Activated CD8-positive, alpha-beta memory T cell treated with anti-CD3 and anti-CD28 coated beads, Interleukin-2, amount 50 U/mL, for 1 hour (primary cell): ENCODE data around the gene COPG1.
"Not testable (repeated sequence)": the region's sequence is repeated elsewhere in the genome, so short reads cannot be mapped to it uniquely, and the experiment has no call there.

ENCODE experiments used
- DNase-seq: peaks from one replicate; pipeline ENCODE4 v3.0.0-alpha.2; 2020; ENCODE audit errors: extremely low read depth

The COPG1 gene

DNA sequence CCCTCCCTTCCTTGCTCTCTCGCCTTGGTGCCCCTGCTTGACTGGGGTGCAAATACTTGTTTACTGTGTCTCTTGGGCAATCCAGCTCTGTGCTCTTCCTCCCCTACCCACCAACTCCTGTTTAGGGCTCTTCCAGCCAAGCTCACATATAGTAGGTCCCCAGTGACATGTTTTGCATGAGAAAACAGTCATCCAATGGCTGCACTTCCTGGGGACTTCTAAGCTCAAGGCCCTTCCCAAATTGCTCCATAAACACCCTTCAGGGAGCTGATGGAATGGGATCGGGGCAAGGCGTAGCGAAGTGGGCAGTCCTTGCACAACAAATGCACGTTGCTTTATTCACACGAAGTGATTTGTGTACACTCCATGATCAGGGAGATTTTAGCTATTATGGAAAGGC, 9.4 kb upstream of the COPG1 start:
- DNase-seq, result no peak

DNA sequence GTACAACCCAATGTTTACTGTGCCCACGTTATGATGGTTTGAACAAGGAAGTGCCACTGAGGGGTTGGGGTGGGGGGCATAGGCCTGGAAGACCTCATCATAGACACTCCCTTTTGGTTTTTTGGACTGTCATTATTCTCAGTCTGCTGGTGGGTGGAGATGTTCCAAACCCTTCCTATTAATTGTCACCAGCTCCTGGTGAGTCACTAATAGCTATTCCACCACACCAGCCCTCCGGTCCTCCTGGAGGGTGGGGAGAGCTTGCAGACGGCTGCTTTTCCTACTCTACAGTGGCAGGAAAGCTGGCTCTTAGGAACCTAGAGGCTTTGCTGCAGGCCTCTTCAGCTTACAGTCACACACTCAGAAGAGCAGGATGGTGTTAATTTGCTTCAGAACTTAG, 9.0 kb upstream of the COPG1 start:
- no peak for DNase-seq

DNA sequence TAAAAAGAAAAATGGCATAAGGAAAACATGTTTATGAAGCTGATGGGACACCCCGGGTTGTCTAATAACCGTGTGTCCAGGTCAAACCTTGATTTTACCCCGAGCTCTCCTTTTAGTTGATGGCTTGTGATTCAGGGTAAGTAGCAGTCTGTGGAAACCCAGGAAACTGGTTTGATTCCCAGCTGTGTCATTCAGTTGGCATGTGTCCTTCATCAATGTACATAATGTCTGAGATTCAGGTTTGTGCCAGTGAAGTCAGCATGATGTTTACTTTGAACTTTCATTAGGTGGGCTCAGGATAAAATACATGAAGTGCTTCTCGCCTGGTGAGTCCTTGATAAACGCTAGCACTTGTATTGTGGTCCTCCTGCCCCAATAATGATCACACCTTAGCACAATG, 4.3 kb upstream of the COPG1 start:
- DNase-seq, result no peak

DNA sequence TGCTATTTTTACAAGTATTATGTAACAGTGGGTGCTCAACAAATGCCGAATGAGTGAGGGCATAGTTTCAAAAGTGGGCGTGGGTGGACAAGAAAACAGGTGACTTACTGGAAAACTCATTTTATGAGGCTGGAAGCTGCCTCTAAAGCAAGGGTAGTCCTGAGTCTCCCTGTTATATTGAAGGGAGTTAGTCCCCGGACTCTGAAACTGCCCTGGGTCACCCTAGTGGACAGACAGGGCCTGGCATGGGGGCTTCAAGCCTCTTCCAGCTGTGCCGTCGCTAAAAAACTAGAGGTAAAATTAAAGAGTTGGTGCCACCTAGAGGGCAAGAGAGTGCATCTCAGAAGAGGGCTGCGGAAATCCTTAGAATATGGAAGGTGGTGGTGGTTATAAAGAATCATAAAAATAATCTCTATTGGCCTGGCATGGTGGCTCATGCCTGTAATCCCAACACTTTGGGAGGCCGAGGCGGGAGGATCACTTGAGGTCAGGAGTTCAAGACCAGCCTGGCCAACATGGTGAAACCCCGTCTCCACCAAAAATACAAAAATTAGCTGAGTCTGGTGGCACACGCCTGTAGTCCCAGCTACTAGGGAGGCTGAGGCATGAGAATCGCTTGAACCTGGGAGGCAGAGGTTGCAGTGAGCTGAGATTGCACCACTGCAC, 3.6 kb upstream of the COPG1 start:
- peak; percentile 38 for DNase-seq

DNA sequence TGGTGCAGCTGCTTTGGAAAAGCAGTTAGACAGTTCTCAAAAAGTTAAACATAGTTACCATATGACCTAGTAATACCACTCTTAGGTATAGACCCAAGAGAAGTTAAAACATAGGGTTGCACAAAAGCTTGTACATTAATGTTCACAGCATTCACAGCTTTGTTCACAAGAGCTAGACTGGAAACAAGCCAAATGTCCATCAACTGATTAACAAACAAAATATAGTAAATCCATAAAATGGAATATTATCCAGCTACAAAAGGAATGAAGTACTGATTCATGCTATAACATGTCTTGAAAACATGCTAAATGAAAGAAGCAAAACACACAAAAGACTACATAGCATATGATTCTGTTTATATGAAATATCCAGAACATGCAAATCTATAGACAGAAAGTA, 2.8 kb upstream of the COPG1 start:
- no peak for DNase-seq

DNA sequence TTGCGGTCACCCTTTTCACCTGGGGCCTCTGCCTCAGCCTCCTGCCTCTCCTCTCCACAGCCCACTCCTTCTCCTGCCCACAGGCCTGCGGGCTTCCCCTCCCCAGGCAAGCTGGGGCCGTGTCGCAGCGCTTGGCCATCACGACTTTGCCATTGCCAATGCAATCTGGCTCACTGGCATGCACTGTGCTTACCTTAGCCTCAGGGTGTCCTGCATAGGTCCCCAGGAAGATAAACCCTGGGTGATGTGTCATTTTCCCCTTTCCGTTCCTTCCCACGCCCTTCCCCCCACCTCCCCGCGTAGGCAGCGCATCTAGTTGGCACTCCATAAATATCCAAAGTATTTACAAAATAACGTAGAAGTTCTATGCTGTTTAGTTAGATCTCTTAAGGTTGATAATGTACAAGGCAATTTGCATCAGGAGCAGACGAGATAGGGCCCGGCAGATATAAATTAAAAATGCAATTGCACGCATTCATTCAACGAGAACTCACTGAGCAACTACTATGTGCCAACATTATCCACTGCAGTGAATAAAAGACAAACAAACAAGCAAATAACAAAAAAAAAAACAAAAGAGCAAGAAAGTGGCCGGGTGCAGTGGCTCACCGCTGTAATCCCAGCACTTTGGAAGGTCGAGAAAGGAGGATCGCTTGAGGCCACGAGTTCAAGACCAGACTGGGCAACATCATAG, 973 bp upstream of the COPG1 start:
- no peak for DNase-seq

DNA sequence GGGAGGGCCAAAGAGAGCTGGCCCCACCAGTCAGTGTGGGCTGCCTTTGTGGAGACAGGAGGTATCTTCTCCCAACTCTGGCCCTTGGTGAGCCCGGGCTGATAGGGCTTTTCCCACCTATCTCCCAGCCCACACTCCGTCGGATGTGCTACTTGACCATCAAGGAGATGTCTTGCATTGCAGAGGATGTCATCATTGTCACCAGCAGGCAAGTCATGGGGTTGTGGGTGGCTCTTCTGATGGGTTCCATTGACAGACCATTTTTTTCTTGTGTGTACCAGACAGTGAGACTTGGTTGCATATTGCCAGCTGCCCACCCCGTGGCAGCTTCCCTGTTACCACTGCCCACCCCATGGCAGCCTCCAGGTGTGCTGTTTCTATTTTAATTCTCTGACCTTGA, 3.3 kb downstream of the COPG1 start:
- no peak for DNase-seq

DNA sequence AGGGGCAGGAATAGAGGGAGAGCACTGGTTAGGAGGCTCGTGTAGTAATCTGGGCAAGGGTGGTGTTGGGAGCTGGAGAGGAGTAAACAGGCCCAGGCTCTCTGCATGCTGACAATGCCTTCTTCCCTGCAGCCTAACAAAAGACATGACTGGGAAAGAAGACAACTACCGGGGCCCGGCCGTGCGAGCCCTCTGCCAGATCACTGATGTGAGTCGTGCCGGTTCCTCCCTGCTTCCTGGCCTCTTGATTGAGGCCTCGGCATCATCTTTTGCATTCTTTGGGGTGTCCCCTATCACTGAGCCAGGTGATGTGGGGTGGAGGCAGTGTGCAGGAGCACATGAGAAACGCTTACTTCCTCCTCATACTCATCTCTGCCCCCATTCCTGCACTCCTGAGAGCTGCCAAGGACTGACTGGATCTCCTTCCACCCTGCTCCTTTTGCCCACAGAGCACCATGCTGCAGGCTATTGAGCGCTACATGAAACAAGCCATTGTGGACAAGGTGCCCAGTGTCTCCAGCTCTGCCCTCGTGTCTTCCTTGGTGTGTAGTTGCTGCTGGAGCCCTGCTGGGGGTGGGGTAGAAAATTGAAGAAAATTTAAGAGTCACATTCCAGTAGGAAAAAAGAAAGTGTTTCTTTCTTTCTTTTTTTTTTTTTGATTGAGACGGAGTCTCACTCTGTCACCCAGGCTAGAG, 5.3 kb downstream of the COPG1 start:
- DNase-seq, result no peak

DNA sequence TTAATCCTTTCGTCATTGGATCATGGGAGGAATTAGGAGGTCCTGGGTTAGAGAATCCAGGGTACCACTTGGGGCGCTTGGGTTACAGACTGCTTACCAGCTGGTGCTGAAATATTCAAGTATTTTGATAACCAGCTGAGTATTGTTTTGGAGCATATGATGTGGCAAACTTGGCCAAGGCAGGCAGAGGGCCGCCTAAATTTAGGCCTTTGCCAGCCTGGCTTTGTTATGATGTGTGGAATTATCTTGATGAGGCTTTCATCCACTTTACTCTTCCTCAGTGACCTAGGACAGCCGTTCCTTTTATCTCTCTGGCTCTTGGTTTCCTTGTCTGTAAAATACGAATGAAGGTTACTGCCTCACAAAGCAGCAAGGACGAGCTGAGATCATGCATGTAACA, 6.9 kb downstream of the COPG1 start:
- DNase-seq, result no peak

DNA sequence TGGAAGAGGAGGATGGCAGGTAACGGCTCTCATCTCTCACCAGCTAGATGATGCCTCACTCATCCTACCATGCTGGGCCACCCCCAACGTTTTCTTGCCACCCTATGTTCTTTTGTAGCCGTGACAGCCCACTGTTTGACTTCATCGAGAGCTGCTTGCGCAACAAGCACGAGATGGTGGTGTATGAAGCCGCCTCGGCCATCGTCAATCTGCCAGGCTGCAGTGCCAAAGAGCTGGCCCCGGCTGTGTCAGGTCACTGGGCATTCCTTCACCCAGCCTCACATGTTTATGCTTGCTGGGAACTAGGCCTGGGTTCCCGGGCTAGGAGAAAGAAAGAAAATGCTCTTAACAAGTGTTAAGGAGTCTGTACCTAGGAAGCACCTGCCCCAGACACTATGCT, 8.2 kb downstream of the COPG1 start:
- DNase-seq, result no peak

DNA sequence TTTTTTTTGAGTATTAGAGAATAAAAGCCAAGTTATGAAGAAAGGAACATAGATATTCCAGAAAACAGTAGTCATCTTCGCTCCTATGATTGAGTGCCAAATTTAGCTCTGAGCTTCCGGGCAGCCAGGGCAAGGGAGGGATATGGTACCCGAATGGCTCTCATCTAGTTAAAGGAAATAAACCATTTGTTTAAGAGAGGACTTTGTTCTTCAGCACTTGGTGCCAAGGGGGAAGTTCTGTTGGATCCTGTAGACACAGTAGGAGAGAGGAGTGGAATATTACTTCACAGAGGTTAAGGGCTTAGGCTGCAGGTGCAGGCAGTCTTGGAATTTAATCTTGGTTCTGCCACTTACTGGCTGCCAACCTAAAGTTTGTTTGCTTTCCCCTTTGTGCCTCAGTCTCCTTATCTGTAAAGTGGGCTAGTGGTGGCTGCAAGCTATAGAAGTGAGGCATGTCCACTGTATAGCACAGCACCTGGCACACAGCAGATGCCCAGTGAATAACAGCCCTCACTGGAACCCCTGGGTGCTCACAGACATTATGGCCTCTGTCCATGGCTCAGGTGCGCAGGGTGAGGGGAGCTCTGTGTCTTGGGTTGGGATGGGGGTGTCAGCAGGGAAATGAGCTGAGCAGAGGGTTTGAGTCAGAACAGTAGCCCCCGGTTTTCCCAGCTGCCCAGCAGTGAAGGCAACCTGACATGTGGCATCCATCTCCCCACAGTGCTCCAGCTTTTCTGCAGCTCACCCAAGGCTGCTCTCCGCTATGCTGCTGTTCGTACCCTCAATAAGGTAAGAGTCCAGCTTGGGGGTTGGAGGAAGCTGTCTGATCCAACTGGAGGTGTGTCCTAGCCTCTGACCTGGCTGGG, 10.4 kb downstream of the COPG1 start:
- DNase-seq, result no peak

DNA sequence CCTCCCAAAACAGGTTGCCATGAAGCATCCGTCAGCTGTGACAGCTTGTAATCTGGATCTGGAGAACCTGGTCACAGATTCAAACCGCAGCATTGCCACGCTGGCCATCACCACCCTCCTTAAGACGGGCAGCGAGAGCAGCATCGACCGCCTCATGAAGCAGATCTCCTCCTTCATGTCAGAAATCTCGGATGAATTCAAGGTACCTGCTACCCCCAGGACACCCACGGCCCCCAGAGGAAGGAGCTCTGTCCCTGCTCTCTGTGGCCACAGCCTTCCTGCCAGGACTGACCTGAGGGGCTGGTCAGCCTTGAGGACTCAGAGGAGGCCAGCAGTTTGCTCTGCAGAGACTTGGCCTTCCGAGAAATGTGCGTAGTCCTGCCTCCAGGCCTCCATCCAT, 11.2 kb downstream of the COPG1 start:
- no peak for DNase-seq

DNA sequence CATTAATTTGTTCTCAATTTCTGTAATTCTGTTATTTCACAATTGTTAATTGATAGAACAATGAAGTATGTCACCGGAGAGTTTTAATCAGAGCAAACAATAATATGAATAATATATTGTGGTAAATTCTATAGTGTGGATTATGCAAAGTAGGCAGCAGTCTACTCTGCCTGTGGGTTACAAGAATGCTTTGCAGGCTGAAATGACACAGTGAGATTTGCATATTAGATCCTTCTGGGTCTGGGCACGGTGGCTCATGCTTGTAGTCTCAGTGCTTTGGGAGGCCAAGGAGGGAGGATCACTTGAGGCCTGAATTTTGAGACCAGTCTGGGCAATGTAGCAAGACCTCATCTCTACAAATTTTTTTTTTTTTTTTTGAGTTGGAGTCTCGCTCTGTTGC, 12.5 kb downstream of the COPG1 start:
- DNase-seq, result no peak

DNA sequence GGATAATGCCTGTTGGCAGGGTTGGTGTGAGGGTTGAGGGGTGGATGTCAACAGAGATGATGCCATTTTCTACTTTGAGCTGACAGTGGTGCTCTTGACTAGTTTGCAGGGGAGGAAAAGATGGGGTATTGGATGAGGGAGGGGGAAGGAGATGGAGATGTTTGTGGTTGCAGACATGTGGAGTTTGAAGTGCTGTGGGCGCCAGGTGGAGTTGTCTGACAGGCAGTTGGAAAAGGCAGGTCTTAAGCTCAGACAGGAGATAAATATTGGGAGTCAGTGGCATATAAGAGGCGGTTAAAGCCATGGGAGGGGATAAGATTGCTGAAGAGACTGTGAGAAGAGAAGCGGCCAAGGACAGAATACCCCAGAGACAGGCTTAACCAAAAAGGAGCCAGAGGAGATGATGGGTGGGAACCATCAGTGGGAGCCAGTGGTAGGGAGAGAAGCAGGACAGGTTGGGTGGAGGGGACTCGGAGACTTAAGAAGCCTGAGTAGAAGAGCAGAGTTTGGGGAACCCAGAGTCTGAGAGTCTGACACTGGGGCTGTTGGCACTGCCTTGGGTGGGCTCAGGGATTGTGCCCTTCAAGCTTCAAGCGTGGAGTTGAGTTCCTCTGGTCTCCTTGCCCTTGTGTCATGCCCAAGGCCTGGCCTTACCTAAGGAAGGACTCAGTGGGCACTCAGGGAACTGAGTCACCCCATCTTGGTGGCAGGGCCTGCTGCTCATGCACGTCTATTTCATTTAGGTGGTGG, 13.9 kb downstream of the COPG1 start:
- DNase-seq, result no peak

DNA sequence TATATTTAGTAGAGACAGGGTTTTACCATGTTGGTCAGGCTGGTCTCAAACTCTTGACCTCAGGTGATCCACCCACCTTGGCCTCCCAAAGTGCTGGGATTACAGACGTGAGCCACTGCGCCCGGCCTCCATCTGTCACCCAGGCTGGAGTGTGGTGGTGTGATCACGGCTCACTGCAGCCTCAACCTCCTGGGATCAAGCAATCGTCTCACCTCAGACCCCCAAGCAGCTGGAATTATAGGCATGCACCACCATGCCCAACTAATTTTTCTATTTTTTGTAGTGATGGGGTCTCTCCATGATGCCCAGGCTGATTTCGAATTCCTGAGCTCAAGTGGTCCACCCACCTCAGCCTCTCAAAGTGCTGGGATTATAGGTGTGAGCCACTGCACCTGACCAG, 15.6 kb downstream of the COPG1 start:
- DNase-seq, result not testable (repeated sequence)

DNA sequence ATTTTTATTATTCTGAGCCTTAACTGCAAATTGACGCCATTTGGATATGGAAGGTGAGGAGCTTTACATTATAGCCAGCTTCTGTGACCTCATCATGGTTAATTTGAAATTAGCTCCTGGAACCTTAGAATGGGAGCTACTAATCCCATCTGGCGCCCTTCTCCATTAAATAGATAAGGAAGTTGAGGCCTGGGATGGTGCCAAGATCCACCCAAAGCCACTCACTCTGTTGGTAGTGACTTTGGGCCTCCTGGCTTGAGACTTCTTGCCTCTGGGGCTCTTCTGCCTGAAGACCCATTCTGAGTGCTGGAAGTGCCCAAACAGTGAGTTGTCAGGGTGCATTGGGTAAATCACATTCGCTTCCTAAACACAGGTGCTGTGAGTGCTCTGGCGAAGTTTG, 17.2 kb downstream of the COPG1 start:
- DNase-seq, result no peak

DNA sequence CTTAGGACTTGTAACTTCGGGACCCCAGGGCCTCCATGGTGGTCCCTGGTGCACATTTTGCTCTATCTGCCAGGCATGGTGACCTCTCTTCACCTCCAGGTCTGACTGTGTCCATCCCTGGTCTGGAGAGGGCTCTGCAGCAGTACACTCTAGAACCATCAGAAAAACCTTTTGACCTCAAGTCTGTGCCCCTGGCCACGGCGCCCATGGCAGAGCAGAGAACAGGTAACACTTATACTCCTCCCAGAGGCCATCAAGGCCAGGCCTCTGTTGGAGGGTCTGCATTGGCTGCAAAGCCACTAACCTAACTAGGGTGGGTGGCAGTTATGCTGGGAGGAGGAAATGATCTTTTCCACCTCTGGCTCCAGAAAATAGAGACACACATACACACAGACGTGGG, 19.0 kb downstream of the COPG1 start:
- DNase-seq, result no peak

DNA sequence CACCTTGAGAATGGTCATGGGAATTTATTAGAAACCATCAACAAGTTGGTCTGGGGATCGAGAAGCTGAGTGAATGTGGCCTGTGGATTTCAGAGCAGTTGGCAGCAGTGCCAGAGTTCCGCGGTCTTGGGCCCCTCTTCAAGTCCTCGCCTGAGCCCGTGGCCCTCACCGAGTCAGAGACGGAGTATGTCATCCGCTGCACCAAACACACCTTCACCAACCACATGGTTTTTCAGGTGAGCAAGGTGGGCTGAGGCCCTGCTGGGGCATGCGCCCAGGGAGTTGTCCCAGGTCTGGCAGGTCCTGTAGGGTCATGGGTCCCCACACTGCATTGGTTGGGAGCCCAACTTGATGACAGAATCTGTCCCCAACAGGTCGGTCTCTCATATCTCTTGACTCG, 22.3 kb downstream of the COPG1 start:
- no peak for DNase-seq

DNA sequence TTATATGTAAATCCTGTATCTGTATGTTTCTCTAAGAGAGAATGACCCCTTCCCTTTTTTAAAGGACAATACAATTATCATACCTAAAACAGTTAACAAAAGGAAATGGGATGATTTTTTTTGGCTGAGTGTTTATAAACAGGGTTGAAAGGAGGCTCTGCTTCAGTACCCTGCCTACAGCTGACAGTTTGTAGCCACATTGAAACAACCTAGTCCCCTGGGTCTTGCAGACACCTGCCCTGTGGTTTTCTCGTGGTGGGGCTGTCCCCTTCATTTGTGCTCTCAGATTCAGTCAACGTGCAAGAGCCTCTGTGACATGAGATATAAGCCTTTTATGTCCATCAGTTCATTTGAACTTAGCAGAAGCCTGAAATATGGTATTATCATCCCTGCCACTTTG, 27.0 kb downstream of the COPG1 start:
- DNase-seq, result no peak

DNA sequence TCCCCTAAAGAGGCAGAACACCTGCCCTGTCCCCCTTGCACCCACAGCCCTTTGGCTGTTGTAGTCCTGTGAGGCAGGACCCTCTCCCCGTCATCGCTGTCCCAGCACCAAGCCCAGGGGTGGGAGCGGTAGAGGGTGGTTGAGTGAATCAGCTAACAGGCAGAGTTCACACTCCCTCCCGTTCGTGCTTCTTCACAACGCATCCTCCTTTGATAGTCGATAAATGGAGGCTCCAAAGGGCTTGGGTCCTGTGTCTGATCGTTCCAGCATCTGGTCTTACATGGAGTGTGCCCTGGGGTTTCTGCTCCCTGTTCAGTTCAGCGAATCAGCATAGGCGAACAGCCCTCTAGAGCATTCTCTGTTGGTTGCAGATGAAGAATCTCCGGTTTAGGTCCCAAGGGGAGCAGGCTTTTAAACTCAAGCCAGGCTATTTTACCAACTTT, 28.4 kb downstream of the COPG1 start:
- no peak for DNase-seq

DNA sequence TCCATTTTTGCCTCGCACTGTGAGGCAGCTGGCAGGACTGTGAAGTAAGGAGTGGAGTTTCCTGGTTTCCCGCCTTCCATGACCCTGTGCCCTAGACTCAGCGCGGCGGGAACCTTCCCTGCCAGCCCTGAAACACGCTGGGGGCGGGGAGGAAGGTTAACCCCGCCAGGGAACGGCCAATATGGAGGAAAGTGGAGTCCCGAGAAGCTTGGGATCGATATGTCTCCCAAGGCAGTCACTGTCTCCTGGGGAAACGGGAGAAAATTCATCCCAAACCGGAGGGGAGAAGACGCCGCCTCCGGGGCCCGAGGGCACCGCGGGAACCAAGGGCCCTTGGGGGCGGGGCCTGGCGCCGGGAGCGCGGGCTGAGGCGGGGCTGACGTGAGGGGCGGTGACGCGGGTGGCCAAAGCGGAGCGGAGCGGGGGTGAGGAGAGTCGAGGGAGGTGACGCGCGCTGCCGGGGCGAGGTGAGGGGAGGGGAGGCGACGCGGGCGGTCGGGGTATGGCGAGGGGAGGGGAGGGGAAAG, 29.1 kb downstream of the COPG1 start, which contains the start of gene HMCES:
Gene HMCES (plus strand): TSS at position 432 of the 527 bp plus-strand sequence. CDS start 863 bp downstream, outside the sequence.
- peak; percentile 88 for DNase-seq
